Activated CD4-positive, alpha-beta T cell treated with anti-CD3 and anti-CD28 coated beads, Interleukin-2, amount 50 U/mL, for 1 hour (primary cell): Measurements from ENCODE around the gene SLC8A1.

Experiments used
- DNase-seq: peaks from one replicate; pipeline ENCODE4 v3.0.0-alpha.2; 2020

The SLC8A1 gene

DNA sequence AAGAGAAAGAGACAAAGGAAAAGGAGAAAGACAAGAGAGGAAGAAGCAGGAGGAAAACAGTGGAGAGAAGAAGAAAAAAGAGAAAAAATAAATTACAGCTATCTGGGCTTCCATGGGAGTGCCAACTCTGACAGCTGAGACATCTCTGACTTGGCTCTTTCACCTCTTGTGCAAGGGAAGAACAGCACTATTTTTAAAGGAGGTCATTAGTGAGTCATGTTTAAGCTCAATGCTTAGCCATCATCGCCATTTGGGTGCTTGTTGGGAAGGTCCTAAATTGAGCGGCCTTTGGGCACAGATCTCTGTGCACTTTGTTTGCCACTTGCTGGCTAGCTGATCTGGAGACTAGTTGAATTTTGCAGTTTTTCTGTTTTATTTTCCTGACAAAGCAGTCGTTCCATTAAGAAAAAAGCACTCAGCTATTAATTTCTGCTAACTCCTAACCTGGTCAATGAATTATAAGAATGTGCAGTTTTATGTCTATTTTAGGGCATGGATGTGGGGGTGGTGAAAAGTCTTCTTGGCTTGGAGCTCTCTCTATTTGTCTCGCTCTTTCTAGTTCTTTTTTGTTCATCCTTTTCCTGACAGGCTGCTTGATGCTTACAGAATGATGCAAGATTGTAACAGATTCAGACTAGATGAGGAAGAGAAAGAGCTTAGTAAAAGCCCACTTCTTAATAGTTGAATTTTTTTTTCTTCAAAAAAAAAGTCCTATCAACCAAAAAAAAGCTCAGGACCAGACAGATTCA lies 231.5 kb downstream of the SLC8A1 start:
- DNase-seq = no peak

DNA sequence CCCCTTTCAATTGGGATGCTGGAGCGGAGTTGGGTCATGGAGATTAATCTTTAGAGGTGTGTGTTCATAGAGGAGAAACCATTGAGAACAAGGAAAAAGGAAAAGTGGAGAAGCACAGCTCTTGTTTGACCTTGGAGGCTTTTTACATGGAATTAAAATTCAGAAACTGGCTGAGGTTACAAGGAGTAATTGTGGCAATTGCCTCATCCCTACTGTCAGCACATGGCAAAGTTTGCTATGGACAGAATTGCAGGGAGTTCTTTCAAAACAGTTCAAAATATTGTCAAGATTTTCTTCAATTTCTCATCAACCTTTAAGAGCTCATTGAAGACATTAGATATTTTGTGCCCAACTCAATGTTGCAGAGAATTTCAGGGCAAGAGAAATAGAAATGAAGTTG lies 232.7 kb downstream of the SLC8A1 start:
- no peak for DNase-seq

DNA sequence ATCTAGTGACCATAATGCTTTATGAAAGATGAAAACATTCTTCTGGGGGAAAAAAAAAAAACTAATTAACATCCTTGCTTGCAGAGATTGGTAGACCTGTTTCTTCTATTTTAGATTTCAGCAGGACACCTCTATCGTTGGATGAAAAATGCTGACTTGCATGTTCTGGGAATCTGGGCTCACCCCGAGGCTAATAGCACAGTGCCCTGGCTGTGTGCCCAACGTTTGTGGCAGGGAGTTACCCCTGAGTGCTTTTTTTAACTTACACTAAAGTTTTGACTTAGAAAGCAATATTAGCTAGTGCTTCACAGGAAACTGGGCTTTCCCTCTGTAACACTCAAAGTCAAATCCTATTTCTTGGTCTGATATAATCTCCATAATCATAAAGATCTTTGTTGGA lies 233.2 kb downstream of the SLC8A1 start:
- no peak for DNase-seq

DNA sequence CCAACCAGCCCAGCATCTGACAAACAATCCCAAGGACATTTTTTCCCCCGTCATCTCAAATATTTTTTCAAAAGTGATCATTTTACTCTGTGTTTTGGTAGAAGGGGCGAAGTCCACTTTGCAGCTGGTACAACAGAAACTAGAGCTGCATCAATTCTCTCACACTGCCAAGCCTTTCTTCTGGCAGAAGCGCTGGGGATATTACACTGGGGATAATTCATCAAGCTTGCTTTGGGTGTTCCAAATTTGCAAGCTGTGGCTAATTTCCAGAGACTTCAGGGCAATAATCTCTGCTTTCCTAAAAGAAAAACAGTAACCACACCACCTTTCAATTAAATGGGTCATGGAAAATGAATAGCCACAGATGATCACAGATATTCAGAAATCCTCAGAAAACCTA lies 238.3 kb downstream of the SLC8A1 start:
- DNase-seq = no peak

DNA sequence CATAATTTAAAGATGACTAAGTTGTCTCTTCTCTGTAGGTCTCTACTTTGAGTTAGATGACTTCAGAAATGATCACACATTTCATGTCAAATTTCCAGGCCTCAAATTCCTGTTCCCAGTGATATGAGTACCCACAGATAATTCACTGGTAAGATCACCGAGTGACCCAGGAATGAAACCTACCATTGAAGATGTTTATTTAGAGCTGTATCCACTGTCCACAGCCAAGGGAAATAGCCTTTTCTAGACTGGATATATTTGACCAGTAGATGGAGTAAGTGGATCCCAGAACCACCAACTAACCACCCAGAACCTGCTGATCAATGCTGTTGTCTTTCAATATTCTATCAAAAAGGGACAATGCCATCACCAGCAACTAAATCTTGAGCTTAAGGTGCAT lies 238.8 kb downstream of the SLC8A1 start:
- no peak for DNase-seq

DNA sequence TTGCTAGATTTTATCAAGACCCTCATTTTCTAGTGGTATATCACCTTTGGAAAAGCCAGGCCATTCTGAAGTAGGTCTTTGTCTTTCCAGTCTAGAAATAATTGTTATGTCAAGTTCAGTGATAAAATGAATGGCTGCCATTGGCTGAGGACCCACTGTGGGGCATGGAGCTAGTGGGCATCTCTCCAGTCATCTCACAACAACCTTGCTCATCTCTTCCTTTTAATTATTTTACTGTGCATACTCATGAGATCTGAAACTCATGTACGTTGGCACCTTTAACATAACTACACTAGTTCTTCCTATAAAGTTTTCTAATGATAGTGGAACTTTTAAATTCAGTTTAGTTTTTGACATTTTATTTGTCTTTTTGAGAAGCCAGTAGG lies 240.9 kb downstream of the SLC8A1 start:
- no peak for DNase-seq

DNA sequence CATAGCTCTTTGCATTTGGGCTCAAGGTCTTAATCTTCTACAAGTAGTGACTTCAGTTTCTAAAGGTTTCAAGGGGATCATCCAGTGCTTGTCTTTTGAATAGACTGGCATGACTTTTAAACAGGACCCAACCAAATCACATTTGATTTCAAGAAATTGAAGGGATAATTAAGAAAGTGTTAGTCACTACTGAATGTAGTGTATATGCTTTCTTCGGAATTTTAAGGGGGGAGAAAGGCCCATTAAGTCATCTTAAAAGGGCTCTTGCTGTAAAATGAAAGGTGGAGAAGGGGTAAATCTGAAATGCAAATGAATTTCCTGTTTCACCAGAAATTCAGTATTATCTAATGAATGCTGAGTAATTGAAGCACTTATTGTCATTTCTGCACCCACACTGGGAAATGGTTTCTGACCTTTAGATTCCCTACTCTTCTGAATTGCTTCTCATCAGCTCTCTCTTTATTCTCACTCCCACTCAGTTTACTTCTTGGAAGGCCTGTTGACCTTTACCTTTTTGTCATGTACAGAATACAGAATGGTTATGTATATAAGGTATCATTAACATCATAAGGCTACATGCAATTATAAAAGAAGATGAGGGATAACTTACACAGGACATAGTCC lies 241.4 kb downstream of the SLC8A1 start:
- DNase-seq = no peak

DNA sequence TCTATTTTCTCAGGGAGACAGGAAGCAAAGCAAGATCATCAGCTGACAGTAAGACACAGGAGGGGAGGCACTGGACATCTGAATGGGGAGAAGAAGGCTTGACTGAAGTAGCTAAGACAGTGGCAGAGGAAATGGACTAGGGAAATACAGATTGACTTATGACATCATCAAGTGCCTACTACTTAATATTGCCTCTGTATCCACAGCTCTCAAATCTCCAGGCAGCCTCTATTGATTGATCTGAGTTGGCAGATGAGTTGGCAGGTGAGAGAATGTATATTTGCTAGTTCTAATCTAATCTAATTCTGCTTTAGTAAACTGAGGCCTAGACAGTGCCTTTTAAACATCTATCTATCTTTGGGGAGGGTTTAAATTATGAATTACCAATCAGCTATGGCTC lies 242.1 kb downstream of the SLC8A1 start:
- no peak for DNase-seq

DNA sequence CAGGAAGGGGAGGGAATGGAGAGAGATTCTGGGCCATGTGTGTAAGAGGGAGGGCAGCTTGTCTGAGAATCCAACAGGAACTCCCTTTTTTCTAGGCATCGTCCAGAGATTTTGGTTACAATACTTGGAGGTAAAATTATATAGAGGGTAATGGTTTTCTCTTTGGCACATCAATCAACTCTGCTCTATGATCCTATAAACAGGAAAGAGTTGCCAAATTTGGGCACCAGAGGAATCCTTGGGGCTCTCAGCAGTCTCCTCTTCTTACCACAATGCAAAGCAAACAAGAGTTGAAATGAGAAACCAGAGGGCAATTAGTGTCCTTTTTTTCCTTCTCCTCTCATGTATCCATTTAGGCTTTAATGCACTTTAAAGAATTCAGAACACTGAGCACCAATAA lies 243.4 kb downstream of the SLC8A1 start:
- DNase-seq = no peak

DNA sequence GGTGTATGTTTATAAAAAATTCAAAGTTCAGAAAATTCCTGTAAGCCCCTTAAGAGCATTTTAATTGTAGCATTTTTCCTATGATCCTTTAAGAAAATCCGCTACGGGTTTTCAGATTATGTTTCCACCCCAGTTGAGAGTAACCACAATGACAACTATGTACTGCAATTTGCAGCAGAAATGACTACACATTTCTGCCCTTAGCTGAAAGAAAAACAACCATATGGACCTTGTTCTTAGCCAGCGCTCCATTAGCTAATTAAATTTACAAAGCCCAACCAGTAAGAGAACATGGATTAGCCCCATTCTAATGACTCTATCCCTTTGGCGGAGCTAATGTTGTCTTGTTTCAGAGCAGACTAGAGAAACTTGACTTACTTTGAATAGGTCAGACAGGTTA lies 247.6 kb downstream of the SLC8A1 start:
- DNase-seq = no peak

DNA sequence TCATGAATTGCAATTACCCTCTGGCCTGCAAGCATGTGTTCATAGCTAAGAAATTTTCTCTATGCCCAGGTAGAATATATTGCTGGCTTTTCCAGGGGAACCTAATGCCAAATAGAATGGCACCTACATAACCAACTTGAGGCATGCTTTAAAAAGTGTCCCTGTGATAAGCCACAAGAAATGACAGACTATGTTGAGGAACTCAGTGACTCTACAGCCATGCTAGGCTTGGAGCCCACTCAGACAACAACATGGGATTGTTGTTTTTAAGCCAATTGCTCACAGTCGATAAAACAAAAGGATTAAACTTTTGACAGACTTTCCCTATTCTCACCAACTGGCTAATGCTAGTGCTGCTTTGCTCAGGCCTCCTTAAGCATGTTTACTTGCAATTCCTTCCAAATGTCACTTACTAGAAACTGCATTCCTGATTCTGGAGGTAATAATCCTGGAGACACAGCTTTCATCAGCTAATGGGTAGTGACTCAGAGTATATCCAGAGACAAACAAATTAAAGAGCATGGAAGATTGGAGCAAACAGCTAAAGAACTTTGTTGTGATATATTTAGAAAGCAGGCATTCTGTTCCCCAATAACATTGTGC lies 249.0 kb downstream of the SLC8A1 start:
- DNase-seq = no peak

DNA sequence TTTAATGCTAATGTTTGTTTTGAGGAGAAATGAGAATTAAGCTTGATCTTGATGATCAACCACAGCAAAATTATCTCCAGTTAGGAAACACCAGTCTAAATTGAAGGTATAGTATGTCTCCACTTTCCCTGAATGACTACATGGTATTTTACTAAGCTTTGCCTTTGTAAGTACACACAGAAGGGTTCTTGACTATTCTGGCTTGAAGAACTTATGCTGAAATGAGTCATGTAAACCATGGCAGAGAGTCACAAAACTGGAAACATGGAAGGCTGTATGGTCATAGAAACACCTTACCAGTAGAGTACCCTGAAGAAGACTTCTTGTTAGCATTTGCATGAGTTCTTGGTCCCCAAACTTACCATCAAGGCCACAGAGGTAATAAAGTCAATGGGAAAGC lies 250.5 kb downstream of the SLC8A1 start:
- DNase-seq = no peak

DNA sequence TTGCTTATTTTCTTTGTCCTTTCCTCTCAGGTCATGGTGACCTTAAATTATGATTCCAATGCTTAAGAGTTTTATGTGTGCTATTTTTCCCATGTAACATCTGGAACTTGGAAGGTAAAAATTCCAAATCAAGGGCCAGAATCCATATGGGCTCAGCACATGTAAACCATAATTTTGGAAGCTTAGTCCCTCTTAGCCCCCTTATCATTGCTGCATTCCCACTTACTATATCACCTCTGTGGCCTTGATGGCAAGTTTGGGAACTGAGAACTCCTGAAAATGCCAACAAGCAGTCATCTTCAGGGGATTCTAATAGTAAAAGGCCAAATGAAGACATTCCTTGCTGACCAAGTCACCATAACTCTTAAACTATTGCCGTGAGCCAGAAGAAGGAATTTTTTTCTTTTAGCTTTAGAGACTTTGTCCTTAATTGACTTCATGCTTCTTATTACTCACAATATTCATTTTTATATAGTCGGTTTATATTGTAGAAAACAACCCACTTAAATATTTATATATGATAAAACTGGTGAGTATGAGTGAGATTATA lies 251.4 kb downstream of the SLC8A1 start:
- DNase-seq = no peak

DNA sequence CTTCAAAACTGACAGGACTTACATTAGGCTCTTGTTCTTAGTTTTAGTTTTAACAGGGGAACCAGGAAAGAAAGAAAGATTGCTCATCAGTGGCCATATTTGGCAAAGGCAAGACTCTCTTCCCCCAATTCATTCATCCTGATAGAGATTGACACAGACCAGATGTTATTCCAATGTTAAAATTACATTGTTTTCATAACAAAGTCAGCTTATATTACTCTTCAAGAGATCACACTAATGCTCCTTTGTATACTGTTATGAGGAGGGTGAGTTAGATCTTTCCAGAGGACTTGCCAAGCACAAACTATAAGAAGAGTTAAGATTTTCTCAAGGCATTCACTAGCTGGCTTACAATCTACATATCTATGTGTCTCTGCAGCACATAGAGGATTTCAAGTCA lies 252.1 kb downstream of the SLC8A1 start:
- no peak for DNase-seq

DNA sequence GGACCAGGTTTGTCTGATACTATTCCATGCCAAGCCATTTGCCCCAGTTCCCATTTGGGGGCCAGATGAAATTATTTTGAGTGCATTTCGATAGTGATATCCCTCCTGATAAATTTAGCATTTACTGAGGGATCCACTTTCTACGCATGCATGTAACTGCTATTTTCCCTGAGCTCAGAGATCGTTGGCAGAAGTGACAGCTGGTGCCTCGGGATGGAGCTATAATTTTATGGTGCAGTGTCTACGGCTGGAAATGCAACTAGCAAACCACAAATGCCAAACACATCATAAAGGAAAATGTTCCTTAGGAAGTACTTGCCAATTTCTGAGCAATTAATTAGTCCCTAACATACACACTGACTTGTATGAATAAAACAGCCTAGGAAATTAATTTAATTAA lies 254.8 kb downstream of the SLC8A1 start:
- no peak for DNase-seq

DNA sequence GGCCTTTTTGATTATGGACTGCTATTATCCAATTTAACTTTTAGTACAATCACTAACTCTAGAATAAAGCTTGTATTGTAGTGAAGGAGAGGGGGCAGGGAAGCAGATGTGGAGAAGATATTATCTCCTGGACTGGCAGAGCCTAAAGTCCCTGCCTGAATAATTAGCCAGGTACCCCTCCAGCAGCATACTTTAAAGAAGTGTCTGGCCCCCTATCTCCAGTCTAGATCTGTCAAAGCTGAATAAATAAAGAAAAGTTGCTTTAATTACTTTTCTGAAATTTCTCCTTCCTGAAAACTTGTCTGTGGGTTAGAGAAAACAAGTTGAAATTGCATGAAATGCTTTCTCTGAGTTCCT lies 258.2 kb downstream of the SLC8A1 start:
- no peak for DNase-seq

DNA sequence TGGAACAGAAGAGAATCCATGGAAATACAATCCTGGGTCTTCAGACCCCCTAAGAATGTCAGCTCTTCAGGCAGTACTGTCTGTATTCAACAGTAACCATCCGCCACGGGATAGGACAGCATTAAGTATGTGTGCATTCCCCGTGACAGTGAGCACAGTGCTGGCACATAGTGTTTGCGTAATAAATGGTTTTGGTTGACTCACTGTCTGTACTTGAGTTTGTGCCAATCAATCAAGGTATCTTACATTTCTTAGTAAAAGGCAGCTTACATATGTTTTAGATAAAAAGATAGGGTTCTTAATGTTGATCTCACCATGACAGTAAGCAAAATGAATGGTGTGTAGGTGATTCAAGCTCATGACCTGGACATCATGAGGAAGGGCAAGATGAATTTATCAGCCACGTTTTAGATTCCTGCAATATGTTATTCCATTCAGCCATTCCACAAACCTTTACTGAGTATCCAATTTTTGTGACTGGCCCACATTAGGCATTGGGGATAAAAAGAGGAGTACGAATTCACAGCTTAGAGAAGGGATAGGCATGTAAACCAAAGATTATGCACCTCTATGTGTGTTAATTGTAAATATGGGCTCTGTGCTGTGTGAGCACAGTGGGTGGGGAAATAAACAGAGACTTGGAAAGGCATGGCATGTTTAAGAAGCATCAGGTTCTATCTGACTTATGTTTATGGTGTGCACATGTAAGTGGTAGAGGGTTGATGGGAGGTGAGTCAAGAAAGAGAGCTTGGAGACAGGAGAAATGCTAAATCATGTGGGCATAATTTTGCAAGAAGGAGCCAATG lies 258.8 kb downstream of the SLC8A1 start:
- DNase-seq = no peak

DNA sequence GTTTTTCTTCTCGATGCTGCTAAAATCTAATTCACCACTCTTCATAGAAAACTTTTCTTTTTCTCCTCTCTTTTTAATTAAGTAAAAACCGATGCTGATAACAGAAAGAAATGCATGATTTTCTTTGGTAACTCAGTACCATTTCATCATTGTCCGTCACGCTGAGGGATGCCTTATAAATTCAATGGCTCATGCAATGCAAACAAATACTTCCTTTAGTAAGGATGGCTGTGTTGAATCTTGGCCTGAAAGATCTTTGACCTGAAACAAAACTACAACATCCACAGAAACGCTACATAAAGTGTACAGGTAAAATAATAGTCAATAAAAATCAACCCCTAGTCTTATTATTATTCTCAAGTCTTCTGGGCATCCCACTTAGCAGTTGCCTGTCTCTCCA lies 261.4 kb downstream of the SLC8A1 start:
- DNase-seq = no peak

DNA sequence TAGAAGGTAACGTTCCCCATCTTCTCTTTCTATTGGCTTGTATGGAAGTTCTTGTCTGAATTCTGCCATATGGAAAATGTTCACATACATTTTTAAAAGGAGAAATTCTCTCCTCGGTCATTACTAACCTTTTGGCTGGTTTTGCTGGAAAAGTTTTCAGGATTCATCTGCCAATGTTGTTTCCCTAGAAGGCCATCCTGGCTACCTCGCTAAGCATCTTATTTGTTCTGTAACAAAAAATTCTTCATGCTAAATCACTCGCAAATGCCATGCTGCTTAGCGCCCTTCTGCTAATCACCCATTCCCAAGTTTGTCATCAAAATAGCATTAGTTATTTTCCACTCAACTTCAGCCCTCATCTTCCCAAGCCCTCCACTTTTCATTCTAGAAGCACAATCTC lies 262.0 kb downstream of the SLC8A1 start:
- no peak for DNase-seq

DNA sequence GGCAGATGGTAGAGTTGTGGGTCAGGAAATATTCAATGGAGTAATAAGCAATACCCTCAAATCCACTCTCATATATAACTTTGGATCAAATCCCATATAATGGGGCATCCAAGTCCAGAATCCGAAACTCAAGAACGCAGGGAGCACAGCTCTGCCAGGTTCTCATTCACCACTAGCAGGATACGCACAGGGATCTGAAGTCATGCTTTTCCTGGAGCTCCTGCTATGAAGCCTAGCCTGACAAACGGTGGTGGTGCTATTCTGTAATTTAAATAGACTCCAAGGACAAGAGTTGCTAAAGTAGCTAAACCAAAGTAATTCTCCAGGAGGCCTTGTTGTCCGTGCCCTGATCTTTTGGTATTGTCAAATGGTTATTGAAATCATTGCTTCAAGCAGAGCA lies 264.8 kb downstream of the SLC8A1 start:
- no peak for DNase-seq

DNA sequence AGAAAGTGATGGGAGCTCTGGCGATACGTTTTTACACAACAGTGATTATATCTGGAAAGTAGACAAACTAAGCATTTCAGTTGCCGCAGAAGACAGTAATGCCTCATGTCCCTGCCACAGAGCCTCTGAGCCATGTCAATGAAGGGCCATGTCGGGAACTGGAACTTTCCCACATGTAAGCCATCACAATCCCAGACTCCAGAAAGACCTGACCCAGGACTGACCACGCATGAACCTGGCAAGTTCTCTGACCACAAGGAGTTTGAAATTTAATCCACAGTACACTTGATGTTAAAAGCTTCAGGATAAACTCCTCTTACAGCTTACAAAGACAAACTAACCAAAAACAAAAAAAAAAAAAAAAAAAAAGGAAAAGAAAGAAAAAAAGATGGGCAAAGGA lies 267.3 kb downstream of the SLC8A1 start:
- no peak for DNase-seq

DNA sequence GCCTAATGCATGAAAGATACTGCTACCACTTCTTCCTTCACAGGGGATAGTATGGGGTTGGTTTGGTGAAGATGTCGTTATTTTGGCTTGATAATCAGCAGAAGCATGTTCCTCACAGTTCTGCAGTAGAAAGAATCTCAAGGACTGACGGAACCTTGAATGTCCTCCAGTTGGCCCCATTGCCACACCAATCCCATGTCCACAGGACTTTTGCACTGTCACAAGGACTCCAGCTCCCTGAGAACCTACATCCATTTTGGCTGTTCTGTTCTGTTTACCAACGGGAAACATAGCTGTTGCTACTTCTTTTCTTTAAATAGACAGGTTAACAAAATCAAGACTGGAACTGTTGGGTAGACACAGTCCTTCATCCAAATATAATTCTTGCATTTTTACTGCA lies 270.0 kb downstream of the SLC8A1 start:
- DNase-seq = no peak

DNA sequence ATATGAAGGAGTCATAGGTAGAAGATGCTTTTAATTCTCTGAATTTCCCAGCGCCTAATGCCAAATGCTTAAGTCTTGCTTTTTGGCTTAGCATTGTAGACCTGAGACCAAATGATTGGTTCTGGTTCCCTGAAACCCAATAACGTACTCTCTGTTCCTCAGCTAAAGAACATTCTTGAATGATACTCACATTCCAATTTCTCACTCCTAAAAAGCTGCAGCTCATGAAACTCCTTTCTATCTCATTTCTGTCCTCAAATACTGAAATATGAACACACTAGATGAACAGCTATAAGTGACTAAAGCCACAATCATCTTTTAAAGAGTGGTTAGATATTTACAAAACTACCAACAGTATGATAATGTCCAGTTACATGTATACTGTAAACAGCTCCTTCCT lies 272.1 kb downstream of the SLC8A1 start:
- no peak for DNase-seq

DNA sequence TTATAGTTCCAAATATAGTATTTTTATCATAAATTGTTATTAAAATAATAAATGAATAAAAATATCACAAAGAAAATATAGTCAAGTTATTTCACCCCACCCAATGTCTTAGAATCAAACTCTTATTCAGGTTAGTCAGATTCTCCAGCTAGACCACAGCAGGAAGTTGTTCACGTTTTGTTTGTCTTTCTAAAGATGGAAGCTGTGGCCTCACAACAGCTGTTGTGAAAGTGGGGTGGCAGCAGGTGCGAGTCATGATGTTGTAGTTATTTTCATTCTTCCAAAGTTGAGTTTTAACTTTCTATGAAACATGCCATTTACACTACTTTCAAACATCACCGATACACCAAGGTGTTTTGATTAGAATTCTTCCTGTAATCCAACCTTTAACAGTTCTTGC lies 272.9 kb downstream of the SLC8A1 start:
- DNase-seq = no peak
